Hematopoietic multipotent progenitor cell treated with erythropoietin and hydrocortisone succinate and interleukin-3 and kit ligand, for 4 days (in vitro differentiated cells): ENCODE measurements around the gene MARCKS.

Source experiments
- DNase-seq: peaks from one replicate; pipeline ENCODE4 v3.0.0-alpha.2; 2015

Gene MARCKS

DNA sequence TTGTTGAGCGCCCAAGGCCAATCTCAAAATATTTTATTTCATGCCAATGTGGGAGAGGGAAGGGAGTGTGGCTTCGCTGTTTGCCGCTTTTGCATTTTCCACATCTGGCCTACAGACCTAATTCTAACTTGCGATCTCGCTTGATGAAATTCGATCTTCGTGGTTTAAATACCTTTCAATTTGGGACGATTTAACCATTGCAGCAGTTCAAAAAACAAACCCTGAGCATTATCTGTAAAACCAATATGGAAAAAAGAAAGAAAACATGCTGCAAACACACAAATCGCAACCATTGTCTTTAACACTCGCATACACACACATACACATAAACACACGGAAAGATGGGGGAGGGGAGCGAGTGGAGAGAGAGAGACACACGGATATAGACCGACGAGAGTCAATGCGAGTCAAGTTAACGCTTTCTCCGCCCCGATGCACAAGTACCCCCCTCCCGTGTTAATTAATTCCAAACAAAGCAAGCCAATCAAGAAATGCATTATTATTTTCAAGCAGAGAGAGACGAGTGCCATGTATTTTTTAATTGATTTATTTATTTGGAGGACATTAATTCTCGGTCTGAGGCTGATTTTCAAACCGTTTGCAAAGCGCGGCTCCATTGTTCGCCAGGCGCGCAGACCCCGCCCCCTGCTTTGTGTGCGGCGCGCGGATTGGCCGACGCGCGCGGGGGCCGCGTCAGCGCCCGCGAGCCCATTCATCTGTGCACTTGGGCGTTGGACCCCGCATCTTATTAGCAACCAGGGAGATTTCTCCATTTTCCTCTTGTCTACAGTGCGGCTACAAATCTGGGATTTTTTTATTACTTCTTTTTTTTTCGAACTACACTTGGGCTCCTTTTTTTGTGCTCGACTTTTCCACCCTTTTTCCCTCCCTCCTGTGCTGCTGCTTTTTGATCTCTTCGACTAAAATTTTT lies at the start of gene MARCKS:
Gene MARCKS (plus strand): TSS at position 721 of the 931 bp plus-strand sequence. CDS start 401 bp downstream, outside the sequence.
- DNase-seq: peak; percentile 86

- peak; percentile 47 for DNase-seq
These were observed 47.3 kb upstream of the MARCKS start for GRCh38 chr6:113809826-113810225.

GRCh38 chr6:113813142-113813541 lies 44.0 kb upstream of the MARCKS start:
- peak; percentile 28 for DNase-seq

GRCh38 chr6:113818578-113818977 lies 38.6 kb upstream of the MARCKS start:
- no peak for DNase-seq

- no peak for DNase-seq
These were observed 37.8 kb upstream of the MARCKS start for GRCh38 chr6:113819169-113819830.

GRCh38 chr6:113820761-113821160 lies 36.4 kb upstream of the MARCKS start:
- DNase-seq: no peak

DNA sequence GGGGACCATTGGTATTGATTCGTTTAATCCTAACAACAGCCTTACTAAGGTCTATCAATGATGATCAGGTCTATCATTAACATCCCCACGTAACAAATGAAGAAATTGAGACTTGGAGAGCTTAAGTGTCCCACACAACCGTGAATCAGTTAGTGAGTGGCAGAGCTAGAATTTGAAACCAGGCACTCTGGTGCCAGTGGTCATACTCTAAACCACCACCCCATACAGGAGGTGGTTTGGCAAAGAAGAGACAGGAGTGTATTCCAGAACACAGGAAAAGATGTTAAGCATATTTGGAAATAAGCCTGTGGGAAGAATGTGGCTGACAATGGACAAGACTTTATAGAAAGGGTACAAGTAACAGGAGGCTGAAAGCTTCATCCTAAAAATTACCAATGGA lies 35.7 kb upstream of the MARCKS start:
- DNase-seq: no peak

DNA sequence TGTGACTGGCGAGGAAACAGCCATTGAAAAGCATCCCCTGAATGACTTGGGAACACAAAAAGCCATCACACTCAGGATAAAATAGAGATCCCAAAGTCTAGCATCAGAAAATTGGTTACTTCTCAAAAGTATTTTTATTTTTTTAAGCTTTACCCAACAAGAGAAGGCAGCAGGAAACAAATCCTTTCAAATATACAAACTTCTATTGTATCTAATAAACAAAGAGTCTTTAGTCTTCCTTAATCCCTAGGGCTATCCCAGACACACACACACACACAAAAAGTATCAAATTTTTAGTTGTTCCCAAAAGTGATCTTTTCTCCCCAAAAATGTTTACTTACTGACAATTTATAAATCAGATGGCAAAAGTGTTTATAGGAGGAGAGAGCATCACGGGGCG lies 33.2 kb upstream of the MARCKS start:
- DNase-seq: no peak

DNA sequence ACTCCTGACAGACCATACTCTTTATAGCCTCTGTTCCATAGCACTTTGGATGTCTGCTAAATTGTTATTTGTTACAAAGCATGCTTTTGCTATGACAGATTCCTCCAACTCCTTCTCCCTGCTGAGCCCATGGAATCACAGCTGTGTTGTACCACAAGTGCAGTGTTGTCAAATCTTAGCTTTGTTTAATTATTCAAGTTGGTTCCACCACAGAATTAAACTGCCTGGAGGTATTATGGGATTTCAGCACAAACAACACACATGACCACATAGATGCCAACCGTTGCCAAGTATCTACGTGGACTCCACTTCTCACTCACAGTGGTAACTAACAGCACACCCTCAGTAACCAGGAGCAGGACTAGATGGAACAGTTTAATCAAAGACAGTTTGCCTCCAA lies 32.7 kb upstream of the MARCKS start:
- DNase-seq: no peak

DNA sequence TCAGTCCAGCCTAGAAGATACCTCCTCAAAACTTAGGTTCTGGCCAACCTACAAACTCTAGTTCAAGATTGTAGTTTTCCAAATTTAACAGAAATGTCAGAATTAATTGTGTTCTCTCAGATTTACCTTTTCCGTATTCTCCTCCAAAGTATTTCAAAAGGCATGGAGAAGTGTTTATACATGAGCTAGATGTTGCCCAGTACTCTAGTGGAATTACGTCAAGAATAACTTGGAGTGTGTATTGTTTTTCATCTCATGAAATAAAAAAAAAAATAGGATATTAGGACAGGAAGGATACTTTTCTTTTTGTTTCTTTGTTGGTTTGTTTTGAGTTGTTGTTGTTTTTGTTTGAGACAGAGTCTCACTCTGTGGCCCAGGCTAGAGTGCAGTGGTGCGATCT lies 32.3 kb upstream of the MARCKS start:
- no peak for DNase-seq

- DNase-seq: no peak
These were observed 31.4 kb upstream of the MARCKS start for GRCh38 chr6:113825781-113826180.

DNA sequence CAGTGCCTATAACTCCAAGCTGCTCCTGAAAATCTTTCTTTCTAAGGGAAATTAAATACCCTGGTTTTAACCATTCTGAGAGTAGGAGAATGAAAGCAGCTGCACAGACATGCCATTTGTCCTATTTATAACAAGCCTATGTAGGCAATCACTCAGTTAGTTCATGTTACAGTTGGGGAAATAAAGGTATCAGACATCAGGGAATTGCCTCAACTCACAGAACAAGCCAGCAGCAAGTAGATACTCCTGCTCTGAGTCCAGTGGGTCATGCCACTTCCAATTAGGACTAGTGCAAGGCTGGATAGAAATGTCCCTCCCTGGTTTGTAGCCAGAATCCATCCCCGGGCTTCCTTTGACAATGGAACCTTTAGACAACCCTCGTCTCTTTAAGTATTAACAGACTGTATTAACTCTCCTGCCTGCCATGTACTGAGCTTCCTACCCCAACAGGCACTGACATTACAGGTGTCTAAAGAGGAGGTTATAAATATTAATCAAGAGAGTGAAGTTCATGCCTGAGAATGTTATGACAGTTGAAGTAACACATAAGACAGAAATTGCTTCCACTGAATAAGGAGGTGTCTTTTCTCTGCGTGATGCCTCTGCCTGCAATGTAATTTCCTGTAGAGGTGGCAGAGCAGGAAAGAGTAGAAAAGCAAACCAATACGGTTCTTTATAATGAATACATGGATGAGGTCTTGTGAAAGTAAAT lies 28.0 kb upstream of the MARCKS start:
- no peak for DNase-seq

- no peak for DNase-seq
These were observed 27.5 kb upstream of the MARCKS start for GRCh38 chr6:113829696-113830045.

DNA sequence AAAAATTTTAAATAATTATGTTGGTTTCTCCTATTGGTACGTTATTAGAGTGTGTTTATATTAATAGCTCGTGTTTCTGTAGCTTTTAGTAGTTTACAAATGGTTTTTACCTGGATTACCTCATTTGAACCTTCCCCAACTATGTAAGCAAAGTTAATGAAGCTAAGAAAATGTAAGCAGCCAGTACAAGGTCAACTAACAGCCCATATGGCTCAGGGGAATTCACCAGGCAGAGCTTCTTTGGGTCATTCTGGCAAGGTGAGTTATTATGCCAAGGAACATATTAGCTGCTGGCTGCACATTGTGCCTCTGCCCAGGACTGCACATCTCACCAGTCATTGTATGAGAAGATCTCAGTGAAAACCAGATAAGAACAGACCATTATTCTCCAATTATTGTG lies 27.0 kb upstream of the MARCKS start:
- no peak for DNase-seq

GRCh38 chr6:113833537-113833936 lies 23.6 kb upstream of the MARCKS start:
- no peak for DNase-seq

- DNase-seq: no peak
These were observed 20.0 kb upstream of the MARCKS start for GRCh38 chr6:113837170-113837569.

GRCh38 chr6:113842165-113842564 lies 15.0 kb upstream of the MARCKS start:
- DNase-seq: no peak

GRCh38 chr6:113843500-113844073 lies 13.6 kb upstream of the MARCKS start:
- no peak for DNase-seq

DNA sequence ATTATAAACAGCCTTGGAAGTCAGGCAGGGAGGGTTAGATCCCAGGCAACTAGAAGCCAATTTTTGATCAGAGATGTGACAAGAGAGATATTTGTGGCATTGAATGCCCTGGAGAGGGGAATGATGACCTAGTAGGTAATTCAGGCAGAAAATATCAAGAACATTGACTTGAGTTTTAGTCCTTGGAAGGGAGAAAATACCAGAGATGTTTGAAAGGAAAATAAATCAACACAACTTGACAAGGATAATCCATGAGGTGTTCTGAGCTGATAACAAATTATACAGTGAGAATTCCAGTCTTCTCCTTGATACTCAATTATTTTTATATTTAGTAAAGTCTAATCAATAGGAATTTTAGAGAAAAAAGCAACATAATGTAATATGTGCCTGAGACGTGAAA lies 10.6 kb upstream of the MARCKS start:
- no peak for DNase-seq

DNA sequence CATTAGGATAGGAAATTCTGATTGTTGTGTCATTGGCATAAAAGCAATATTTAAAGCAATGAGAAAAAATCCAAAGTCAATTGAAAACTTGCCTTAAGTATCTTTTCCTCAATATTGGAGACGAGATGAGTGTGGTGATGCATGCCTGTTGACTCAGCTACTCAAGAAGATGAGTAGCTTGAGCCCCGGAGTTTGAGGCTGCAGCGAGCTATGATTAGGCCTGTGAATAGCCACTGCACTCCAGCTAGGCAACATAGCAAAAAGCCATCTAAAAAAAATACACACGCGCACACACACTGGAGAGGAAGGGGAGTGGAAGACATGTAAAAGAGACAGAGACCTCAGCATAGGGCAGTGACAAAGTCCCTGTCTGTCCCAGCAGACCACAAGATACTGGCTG lies 9.7 kb upstream of the MARCKS start:
- DNase-seq: no peak

- DNase-seq: no peak
These were observed 8.9 kb upstream of the MARCKS start for GRCh38 chr6:113848280-113848679.

DNA sequence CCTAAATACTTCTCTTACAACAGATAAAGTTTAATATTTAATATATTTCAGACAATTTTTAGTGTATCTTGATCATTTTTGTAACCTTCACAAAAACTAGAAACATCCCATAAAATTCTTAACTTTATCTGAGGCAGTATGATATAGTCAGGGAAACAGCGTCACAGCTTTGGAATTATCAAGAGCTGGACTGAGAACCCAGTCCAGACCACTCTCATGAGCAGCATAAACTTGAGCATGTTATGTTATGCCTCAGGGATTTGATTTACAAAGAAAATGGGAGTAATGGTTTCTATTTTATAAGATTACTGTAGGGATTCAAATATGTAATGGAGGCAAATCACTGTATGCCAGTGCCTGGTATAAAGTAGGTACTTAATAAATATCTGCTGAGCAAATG lies 8.3 kb upstream of the MARCKS start:
- DNase-seq: no peak

GRCh38 chr6:113853252-113853651 lies 3.9 kb upstream of the MARCKS start:
- no peak for DNase-seq
